GM19023 (cell line): ENCODE measurements around the gene BPIFA3.
"Not testable (repeated sequence)": the region's sequence is repeated elsewhere in the genome, so short reads cannot be mapped to it uniquely, and the experiment has no call there.

ENCODE experiments used
- ATAC-seq: cut with Tn5 transposase; IDR thresholded peaks from one replicate; pipeline ENCODE4 v1.9.1; 2021; ENCODE audit warnings: mild to moderate bottlenecking, moderate library complexity; ENCODE audit not compliant: unreplicated experiment

BPIFA3 gene

GRCh38 chr20:33217052-33217451 lies at the start of gene BPIFA3:
Gene BPIFA3 (plus strand): TSS chr20:33217352. CDS start chr20:33217537, 185 bp downstream.
- ATAC-seq = no peak

GRCh38 chr20:33167859-33168258 lies 49.3 kb upstream of the BPIFA3 start, which contains the start of gene BPIFA2:
Gene BPIFA2 (plus strand): TSS chr20:33168159. CDS start chr20:33169146, 987 bp downstream.
- no peak for ATAC-seq

- ATAC-seq = no peak
These were observed 47.9 kb upstream of the BPIFA3 start for GRCh38 chr20:33169176-33169794.

- no peak for ATAC-seq
These were observed 44.4 kb upstream of the BPIFA3 start for GRCh38 chr20:33172781-33173180.

GRCh38 chr20:33175123-33175522 lies 42.0 kb upstream of the BPIFA3 start:
- no peak for ATAC-seq

- ATAC-seq = no peak
These were observed 41.1 kb upstream of the BPIFA3 start for GRCh38 chr20:33176101-33176500.

- no peak for ATAC-seq
These were observed 39.3 kb upstream of the BPIFA3 start for GRCh38 chr20:33177866-33178265.

- ATAC-seq = no peak
These were observed 38.4 kb upstream of the BPIFA3 start for GRCh38 chr20:33178726-33179125.

- ATAC-seq = no peak
These were observed 37.0 kb upstream of the BPIFA3 start for GRCh38 chr20:33180169-33180568.

GRCh38 chr20:33181482-33182093 lies 35.6 kb upstream of the BPIFA3 start:
- ATAC-seq = no peak

- ATAC-seq = no peak
These were observed 33.8 kb upstream of the BPIFA3 start for GRCh38 chr20:33183312-33183711.

- not testable (repeated sequence) for ATAC-seq
These were observed 32.0 kb upstream of the BPIFA3 start for GRCh38 chr20:33185031-33185590.

GRCh38 chr20:33187491-33187890 lies 29.7 kb upstream of the BPIFA3 start:
- ATAC-seq = no peak

- ATAC-seq = no peak
These were observed 28.7 kb upstream of the BPIFA3 start for GRCh38 chr20:33188421-33188820.

GRCh38 chr20:33191484-33191883 lies 25.7 kb upstream of the BPIFA3 start:
- ATAC-seq = no peak

GRCh38 chr20:33191955-33192354 lies 25.2 kb upstream of the BPIFA3 start:
- ATAC-seq = no peak

- no peak for ATAC-seq
These were observed 24.1 kb upstream of the BPIFA3 start for GRCh38 chr20:33192912-33193501.

GRCh38 chr20:33199026-33199425 lies 18.1 kb upstream of the BPIFA3 start:
- ATAC-seq = no peak

GRCh38 chr20:33202451-33202850 lies 14.7 kb upstream of the BPIFA3 start:
- ATAC-seq = no peak

- no peak for ATAC-seq
These were observed 13.7 kb upstream of the BPIFA3 start for GRCh38 chr20:33203444-33203843.

- ATAC-seq = no peak
These were observed 7.4 kb upstream of the BPIFA3 start for GRCh38 chr20:33209789-33210188.

- ATAC-seq = no peak
These were observed 6.8 kb upstream of the BPIFA3 start for GRCh38 chr20:33210371-33210770.
